Right cardiac atrium (tissue), 5 donors: ENCODE results near the gene TUT1. TPM values are rescaled to one million over a fixed set of nuclear protein-coding genes. Genes with fewer than 3 reads are reported as not detected.
"Not testable (repeated sequence)": the region's sequence is repeated elsewhere in the genome, so short reads cannot be mapped to it uniquely, and the experiment has no call there.

Source experiments
- ATAC-seq, 2 donors: fragments of 200-7000 bp; cut with Tn5 transposase; one replicate each; pipeline versions ENCODE4 v1.8.0 to v1.9.1; 2020; ENCODE audit warnings: moderate library complexity in 2 of 2, mild to moderate bottlenecking in 1 of 2
- DNase-seq, 3 donors: peaks; one replicate each; pipeline ENCODE4 v3.0.0-alpha.2; 2020
- H3K27ac ChIP-seq: one replicate; pipeline ENCODE4 v1.5.1; 2013; ENCODE audit warnings: mild to moderate bottlenecking, low read length, control low read depth, moderate library complexity
- H3K27me3 ChIP-seq: one replicate; pipeline ENCODE4 v1.6.1; 2013; ENCODE audit not compliant: control insufficient read depth, insufficient read depth
- H3K4me1 ChIP-seq: one replicate; pipeline ENCODE4 v1.6.1; 2013; ENCODE audit warnings: low read length; ENCODE audit not compliant: control insufficient read depth, insufficient read depth
- H3K4me3 ChIP-seq: one replicate; pipeline ENCODE4 v1.5.1; 2013; ENCODE audit warnings: low read length, control low read depth
- H3K9me3 ChIP-seq: one replicate; pipeline ENCODE4 v1.6.1; 2013; ENCODE audit warnings: low read length; ENCODE audit not compliant: control insufficient read depth
- WGBS: extraction: QIAGEN DNeasy Blood & Tissue Kit; methylation state at CpG from one replicate; pipeline ENCODE4 v1.1.7; 2013; 5-methylcytosine and 5-hydroxymethylcytosine counted together
- intact Hi-C, 4 donors: fragments of 100-400 bp; cut with DNase I; formaldehyde crosslinking; loops; one replicate each; pipeline versions ENCODE4 v1.11.0 to v1.14.0; 2022 to 2023
- long read RNA-seq, 4 donors: library from polyadenylated mRNA; unstranded; transcript quantifications; one replicate each; pipeline ENCODE4 v2.0.0, GENCODE V29; 2020 to 2021
- polyA plus RNA-seq: library from polyadenylated mRNA; stranded (reverse); fragments of 200-250 nt; gene quantifications from one replicate; pipeline ENCODE4 v1.2.3, GENCODE V29; 2013
- total RNA-seq, 4 donors: library from RNA; stranded (reverse); fragmentation: NEBNext Ultra II Directional; extraction: Animal tissue kit (Norgen Biotek cat#: 25700); gene quantifications; one replicate each; pipeline ENCODE4 v1.2.1, GENCODE V29; 2021
- donor health status: healthy with polysubstance abuse.
- donor health status: DM: no; HTN: yes; CAD: no.
- donor health status: DM: no; HTN: no; CAD: no.
- donor health status: DM: no; HTN: yes; CAD: no; lungs with severe emphysema.
- donor health status: DM: yes; HTN: yes; CAD: no.

The TUT1 gene, protein sequence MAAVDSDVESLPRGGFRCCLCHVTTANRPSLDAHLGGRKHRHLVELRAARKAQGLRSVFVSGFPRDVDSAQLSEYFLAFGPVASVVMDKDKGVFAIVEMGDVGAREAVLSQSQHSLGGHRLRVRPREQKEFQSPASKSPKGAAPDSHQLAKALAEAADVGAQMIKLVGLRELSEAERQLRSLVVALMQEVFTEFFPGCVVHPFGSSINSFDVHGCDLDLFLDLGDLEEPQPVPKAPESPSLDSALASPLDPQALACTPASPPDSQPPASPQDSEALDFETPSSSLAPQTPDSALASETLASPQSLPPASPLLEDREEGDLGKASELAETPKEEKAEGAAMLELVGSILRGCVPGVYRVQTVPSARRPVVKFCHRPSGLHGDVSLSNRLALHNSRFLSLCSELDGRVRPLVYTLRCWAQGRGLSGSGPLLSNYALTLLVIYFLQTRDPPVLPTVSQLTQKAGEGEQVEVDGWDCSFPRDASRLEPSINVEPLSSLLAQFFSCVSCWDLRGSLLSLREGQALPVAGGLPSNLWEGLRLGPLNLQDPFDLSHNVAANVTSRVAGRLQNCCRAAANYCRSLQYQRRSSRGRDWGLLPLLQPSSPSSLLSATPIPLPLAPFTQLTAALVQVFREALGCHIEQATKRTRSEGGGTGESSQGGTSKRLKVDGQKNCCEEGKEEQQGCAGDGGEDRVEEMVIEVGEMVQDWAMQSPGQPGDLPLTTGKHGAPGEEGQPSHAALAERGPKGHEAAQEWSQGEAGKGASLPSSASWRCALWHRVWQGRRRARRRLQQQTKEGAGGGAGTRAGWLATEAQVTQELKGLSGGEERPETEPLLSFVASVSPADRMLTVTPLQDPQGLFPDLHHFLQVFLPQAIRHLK
- total RNA-seq (10 to 100 TPM in 3 of 4 donors, 1 to 10 TPM in 1; 8.0 to 15.3 (median 11.5) TPM), polyA plus RNA-seq (10.7 TPM)
- long read RNA-seq, donor 1, transcript TUT1-202 (9 exons, 2,826 nt) = major isoform, 34 of 58 reads
- long read RNA-seq, donor 1, partial matches to known transcripts = 17 of 58 reads
- long read RNA-seq, donor 1, other reads (novel, unspliced or antisense) = 7 of 58 reads
- long read RNA-seq, donor 2, transcript TUT1-202 (9 exons, 2,826 nt) = major isoform, 12 of 22 reads
- long read RNA-seq, donor 2, partial matches to known transcripts = 6 of 22 reads
- long read RNA-seq, donor 2, other reads (novel, unspliced or antisense) = 4 of 22 reads
- long read RNA-seq, donor 3, transcript TUT1-203 (3 exons, 752 nt) = minor isoform, 6 of 94 reads
- long read RNA-seq, donor 3, transcript TUT1-202 (9 exons, 2,826 nt) = major isoform, 56 of 94 reads
- long read RNA-seq, donor 3, partial matches to known transcripts = 16 of 94 reads
- long read RNA-seq, donor 3, other reads (novel, unspliced or antisense) = 16 of 94 reads
- long read RNA-seq, donor 4, transcript TUT1-202 (9 exons, 2,826 nt) = major isoform, 14 of 20 reads
- long read RNA-seq, donor 4, partial matches to known transcripts = 2 of 20 reads
- long read RNA-seq, donor 4, other reads (novel, unspliced or antisense) = 4 of 20 reads

DNA sequence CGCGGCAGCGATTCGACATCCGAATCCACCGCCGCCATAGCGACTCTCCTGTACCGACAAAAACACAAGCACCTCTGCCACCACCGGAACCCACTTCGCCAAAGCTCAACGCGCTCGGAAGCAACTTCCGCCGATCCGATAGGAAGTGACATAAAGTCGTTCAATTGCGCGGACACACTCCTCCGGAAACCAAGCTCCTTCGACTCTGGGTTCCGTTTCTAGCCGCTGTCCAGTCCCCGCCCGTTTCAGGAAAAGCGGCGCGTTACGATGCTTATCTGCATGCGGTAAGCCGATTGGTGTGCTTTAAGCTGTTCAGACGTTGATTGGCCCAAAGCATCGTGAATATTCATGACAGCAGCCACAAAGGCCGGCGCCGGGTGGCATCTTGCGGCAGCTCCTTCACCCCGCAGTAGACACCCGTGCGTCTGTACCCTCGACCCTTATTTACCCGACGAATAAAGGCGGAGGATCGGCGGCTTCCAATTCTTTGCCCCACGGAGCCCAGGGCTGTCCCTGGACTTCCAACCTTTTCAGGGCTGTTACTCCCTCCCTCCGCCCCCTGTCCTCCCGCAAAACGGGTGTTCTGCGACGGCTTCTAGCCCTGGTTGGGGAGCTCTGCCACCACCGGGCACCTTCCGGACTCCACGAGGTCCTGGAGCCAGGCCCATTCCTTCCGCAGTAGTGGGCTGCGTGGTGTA, at the start of gene TUT1:
TSS of gene TUT1 (minus strand) at position 76 of the 698 bp plus-strand sequence. CDS start at position 38, 38 bp downstream.
- peak; percentile 95 to 96 for ATAC-seq
- H3K9me3 ChIP-seq = no peaks in the 10 kb centered on the region
- intact Hi-C loops = loop anchor here in 1 of 4 donors (10.0 kb wide), 1 partner anchor 63 kb away; the partner anchor contains the start of gene INTS5
- no peaks in the 10 kb centered on the region for H3K27me3 ChIP-seq
- H3K27ac ChIP-seq = peak within 1 kb of the TSS; percentile 97
- H3K4me3 ChIP-seq = peak within 1 kb of the TSS; percentile 79
- under 1% methylated on average over 58 of the region's 58 CpGs for WGBS
- H3K4me1 ChIP-seq = peaks cover 9% of the 10 kb centered on the region
- peak; percentile 95 to 97 (median 97) for DNase-seq

DNA sequence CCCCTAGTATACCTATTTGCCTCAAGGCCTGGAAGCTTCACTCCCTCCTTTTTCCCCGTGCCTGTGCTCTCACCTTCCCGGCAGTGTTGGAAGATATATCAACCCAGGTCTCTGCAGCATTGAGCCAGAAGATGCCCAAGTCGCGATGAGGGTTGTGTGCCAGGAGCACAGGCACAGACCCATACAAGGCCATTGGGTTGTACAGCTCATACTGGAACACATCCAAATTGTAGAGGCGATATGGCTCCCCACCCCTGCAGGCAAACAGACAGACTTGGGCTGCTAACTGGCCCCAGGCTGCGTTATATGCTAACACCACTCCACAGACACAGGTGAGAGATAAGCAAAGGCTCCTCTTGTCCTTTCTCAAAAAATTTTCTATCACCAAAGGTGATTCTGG, 41.2 kb upstream of the TUT1 start:
- H3K9me3 ChIP-seq = no peaks in the 10 kb centered on the region
- no peaks in the 10 kb centered on the region for H3K4me1 ChIP-seq
- H3K27me3 ChIP-seq = no peaks in the 10 kb centered on the region
- intact Hi-C loops = no loop called here
- ATAC-seq (no peak), DNase-seq (no peak)
- H3K4me3 ChIP-seq = no peak overlapping the region
- no peak overlapping the region for H3K27ac ChIP-seq
- 83% methylated on average over 6 of the region's 6 CpGs for WGBS

DNA sequence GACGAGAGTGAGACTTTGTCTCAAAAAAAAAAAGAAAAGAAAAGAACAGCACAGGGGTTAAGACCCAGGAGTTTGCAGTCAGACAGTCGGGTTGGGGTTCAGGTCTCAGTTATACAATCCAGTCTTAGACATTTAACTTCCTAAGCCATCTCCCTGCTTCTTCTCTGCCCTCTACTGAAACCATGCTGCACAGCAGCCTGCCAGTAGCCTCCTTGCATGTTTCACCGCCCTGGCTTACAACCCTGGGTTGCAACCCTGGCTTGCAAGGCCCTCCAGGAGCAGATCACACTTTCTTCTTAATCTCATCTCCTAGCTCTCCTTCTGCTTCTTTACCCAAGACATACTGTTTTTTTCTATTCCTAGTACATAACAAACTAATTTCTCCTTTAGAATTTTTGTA, 36.4 kb upstream of the TUT1 start:
- Histone ChIP-seq H3K4me3 (no peak overlapping the region), H3K4me1 (no peaks in the 10 kb centered on the region), H3K9me3 (no peaks in the 10 kb centered on the region), H3K27me3 (no peaks in the 10 kb centered on the region), H3K27ac (no peak overlapping the region)
- intact Hi-C loops = no loop called here
- 87% methylated on average over 3 of the region's 3 CpGs for WGBS
- DNase-seq (no peak), ATAC-seq (no peak)

DNA sequence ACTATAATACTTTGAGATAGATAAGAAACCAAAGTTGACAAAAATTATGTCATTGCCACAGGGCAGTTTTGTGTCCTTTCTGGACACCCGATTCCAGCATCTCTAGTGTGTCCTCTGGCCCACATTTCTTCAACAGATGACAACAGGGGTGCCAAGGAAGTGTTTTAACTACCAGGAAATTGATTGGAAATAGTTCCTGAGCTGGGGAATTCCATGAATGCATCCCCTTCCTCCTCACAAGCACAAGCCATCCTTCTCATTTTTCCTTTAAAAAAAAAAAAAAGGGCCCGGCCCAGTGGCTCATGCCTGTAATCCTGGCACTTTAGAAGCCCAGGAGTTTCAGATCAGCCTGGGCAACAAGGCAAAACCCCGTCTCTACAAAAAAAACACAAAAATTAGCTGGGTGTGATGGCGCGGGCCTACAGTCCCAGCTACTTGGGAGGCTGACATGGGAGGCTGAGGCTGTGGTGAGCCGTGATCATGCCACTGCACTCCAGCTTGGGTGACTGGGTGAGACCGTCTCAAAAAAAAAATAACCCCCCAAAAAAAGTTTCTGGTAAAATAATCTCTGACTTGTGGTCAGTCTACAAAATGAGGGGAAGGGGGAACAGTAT, 31.3 kb upstream of the TUT1 start:
- ATAC-seq (no peak), DNase-seq (no peak)
- Histone ChIP-seq H3K4me3 (no peak overlapping the region), H3K27me3 (no peaks in the 10 kb centered on the region), H3K27ac (peak overlapping the region; percentile 92), H3K9me3 (no peaks in the 10 kb centered on the region), H3K4me1 (peaks cover 3% of the 10 kb centered on the region)
- intact Hi-C loops = no loop called here
- WGBS = 76% methylated on average over 7 of the region's 7 CpGs

DNA sequence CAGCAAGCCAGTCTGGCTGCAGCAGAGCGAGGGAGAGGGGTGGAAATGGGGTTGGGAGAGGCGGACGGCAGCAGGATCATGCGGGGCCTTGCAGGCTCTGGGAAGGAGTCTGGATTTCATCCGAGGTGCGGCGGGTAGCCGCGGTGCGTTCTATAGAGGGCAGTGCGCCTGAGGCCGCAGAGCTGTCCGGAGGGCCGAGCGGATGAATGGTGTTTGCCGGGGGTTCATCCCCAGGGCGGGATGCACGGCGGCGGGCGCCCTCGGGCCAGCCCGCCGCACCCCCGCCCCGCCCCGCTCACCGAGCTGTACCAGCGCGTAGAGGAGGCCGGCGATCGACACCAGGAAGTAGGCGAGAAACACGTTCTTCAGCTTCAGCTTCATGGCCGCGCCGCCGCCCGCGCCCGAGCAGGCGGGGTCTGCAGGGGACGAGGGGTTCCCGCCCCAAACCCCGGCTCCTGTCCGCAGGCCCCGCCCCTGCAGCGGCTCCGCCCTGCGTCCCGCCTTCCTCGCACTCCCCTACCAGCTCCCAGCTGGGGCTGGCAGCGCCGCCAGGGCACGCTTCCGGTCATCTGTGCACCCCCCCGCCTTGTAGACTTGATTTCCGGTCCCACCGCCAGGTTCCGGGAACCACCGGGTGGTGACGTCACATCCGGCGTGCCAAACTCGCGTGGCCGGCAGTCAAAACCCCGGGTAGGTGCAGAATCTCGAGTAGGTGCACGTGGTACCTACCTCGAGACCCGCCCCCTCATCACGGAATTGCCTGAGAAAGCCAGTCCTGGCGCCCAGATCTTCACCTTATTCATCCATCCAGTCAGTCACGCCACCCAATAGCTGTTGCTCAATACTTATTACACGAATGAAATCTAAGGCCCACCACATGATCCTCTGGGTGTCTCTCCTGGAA, 30.5 kb upstream of the TUT1 start, which contains the start of gene B3GAT3:
TSS of gene B3GAT3 (minus strand) at position 420 of the 904 bp plus-strand sequence. CDS start at position 381, 39 bp downstream.
- WGBS = under 1% methylated on average over 77 of the region's 77 CpGs

DNA sequence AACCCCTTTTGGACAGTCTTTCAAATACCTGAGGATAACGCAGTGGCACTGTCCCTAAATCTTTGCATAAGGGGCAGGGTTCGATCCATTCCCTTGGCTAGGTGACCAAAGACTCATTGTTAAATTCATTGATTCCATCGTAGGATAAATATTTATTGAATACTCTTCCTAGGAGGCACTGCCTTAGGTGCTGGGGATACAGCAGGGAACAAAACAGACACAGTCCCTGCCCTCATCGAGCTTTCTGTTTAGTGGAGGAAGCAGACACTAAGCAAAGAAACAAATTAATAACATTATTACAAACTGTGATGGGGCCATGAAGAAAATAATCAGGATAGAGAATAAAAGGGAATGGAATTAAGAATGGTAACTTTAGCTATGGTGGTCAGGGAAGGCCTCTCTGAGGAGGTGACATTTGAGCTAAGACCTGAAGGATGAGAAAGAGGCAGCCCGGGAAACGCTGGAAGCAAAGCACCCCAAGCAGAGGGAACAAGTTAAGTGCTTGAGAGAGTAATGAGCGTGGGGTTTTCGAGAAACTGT, 29.8 kb upstream of the TUT1 start:
- H3K27ac ChIP-seq = peak overlapping the region; percentile 87
- 30% methylated on average over 8 of the region's 8 CpGs for WGBS
- H3K9me3 ChIP-seq = no peaks in the 10 kb centered on the region
- intact Hi-C loops = no loop called here
- DNase-seq (no peak), ATAC-seq (no peak)
- peaks cover 3% of the 10 kb centered on the region for H3K4me1 ChIP-seq
- H3K27me3 ChIP-seq = no peaks in the 10 kb centered on the region
- H3K4me3 ChIP-seq = peak overlapping the region; percentile 67

More for the DNA sequence above, 30.5 kb upstream of the TUT1 start, which contains the start of gene B3GAT3:
- Histone ChIP-seq H3K4me1 (peaks cover 3% of the 10 kb centered on the region), H3K27me3 (no peaks in the 10 kb centered on the region), H3K4me3 (peak within 1 kb of the TSS; percentile 67), H3K27ac (peak within 1 kb of the TSS; percentile 92), H3K9me3 (no peaks in the 10 kb centered on the region)
- DNase-seq = peak; percentile 99 to 100 (median 100)
- intact Hi-C loops = no loop called here
- ATAC-seq = peak; percentile 99

DNA sequence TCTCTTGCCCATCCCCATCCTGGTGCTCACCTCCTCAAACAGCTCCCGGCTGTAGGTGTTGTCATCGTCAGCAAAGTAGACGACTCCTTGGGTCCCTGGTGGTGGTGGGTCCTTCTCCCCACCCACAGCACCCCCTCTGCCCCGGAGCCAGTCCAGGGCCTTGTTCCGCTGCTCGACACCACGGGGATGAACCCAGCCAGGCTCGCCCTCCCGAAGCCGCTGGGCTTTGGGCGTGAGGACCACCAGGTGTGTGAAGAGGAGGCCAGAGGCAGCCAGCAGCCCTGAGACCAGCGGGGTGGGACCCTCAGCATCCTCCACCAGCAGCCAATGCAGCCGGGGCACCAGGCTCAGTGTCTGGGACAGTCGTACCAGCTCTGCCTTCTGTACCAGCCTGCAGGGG, 25.6 kb upstream of the TUT1 start:
- DNase-seq = peak in 1 of 3 donors; percentile 46
- WGBS = 95% methylated on average over 14 of the region's 14 CpGs

DNA sequence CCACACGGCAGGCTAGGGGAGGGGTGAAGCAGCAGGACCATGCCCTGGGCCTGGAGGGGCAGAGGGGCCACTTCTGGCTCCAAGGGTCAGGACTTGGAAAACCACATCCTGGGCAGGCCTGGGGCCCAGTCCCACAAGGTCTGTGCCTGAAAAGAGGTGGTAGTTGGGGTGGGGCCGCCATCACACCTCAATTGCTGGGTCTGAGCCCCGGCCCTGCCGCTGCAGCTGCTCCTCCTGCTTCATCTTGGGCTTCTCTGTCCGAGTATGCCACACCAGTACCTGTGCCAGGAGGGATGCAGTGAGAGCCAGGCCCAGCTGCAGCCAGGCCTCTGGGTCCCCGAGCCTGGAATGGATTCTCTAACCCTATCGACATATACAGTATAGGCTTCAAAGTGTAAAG, 24.2 kb upstream of the TUT1 start:
- H3K27ac ChIP-seq = no peak overlapping the region
- no peaks in the 10 kb centered on the region for H3K27me3 ChIP-seq
- 86% methylated on average over 7 of the region's 7 CpGs for WGBS
- intact Hi-C loops = no loop called here
- DNase-seq (peak in 2 of 3 donors; percentile 37 to 51), ATAC-seq (no peak)
- H3K9me3 ChIP-seq = no peaks in the 10 kb centered on the region
- H3K4me3 ChIP-seq = no peak overlapping the region
- H3K4me1 ChIP-seq = no peaks in the 10 kb centered on the region

More for the DNA sequence above, 25.6 kb upstream of the TUT1 start:
- intact Hi-C loops, H3K27ac ChIP-seq, H3K27me3 ChIP-seq, H3K4me1 ChIP-seq, H3K4me3 ChIP-seq, ATAC-seq, H3K9me3 ChIP-seq: not testable (repeated sequence)
